H1 (cell line): ENCODE data around the gene ANKS1B. TPM values are rescaled to one million over a fixed set of nuclear protein-coding genes. Genes with fewer than 3 reads are reported as not detected.

ENCODE experiments used
- CTCF ChIA-PET: fragments of 300-600 bp; sonication (Branson Sonifier 250); formaldehyde crosslinking; loops from one replicate; lab custom pipeline; 2021; ENCODE audit not compliant: partially characterized antibody; lab: Charles Lee
- POLR2A ChIA-PET: fragments of 300-600 bp; sonication (Branson Sonifier 250); formaldehyde crosslinking; loops from one replicate; lab custom pipeline; 2021; ENCODE audit warnings: inconsistent platforms; ENCODE audit not compliant: partially characterized antibody; lab: Charles Lee
- DNase-seq, 2 experiments: peaks; one replicate each; pipeline versions ENCODE4 v3.0.0 to v3.0.0-alpha.2; 2010 to 2022; ENCODE audit warnings: low spot score in 2 of 2, low read depth in 1 of 2, mixed read lengths in 1 of 2
- FAIRE-seq: peaks from 2 replicates; lab custom pipeline; 2011; peaks lifted over from hg19 to GRCh38; lab: Jason Lieb, UNC
- H2AFZ ChIP-seq: 2 replicates; pipeline ENCODE4 v1.8.1; 2012; ENCODE audit warnings: low read length, inconsistent platforms
- H2AK5ac ChIP-seq: 2 replicates; pipeline ENCODE4 v1.6.1; 2013; ENCODE audit warnings: low read depth, low read length
- H2BK120ac ChIP-seq: replicated peaks from 2 replicates; pipeline ENCODE3; 2013; ENCODE audit warnings: low read depth, low read length, inconsistent platforms
- H2BK12ac ChIP-seq: 2 replicates; pipeline ENCODE4 v1.6.1; 2013; ENCODE audit warnings: low read depth, low read length
- H2BK15ac ChIP-seq: 2 replicates; pipeline ENCODE4 v1.6.1; 2013; ENCODE audit warnings: low read length
- H2BK20ac ChIP-seq: 2 replicates; pipeline ENCODE4 v1.6.1; 2013; ENCODE audit warnings: low read length
- H2BK5ac ChIP-seq: 2 replicates; pipeline ENCODE4 v1.6.1; 2013; ENCODE audit warnings: low read depth, low read length
- H3K14ac ChIP-seq: 2 replicates; pipeline ENCODE4 v1.6.1; 2013; ENCODE audit warnings: inconsistent platforms; ENCODE audit not compliant: insufficient read length
- H3K18ac ChIP-seq: 2 replicates; pipeline ENCODE4 v1.6.1; 2013; ENCODE audit warnings: low read length; ENCODE audit errors: extremely low read depth
- H3K23ac ChIP-seq: 2 replicates; pipeline ENCODE4 v1.6.1; 2013; ENCODE audit warnings: inconsistent platforms; ENCODE audit not compliant: insufficient read length
- H3K23me2 ChIP-seq: 2 replicates; pipeline ENCODE4 v1.6.1; 2013; ENCODE audit warnings: low read depth, low read length
- H3K27ac ChIP-seq: 2 replicates; pipeline ENCODE4 v1.6.1; 2011; ENCODE audit warnings: low read depth, low read length, inconsistent platforms
- H3K27me3 ChIP-seq, 4 experiments: replicated peaks in 1 of 4; 1 replicate in 1 of 4; 2 replicates in 3 of 4; pipeline versions ENCODE4 v1.6.1 to v1.8.1; 2011 to 2013; ENCODE audit warnings: low read length in 3 of 4, mild to moderate bottlenecking in 3 of 4, inconsistent platforms in 2 of 4, mixed read lengths in 2 of 4, moderate library complexity in 1 of 4; ENCODE audit not compliant: control insufficient read depth in 3 of 4, insufficient read depth in 3 of 4; ENCODE audit errors: extremely low read depth in 1 of 4
- H3K36me3 ChIP-seq, 4 experiments: 2 replicates each; pipeline versions ENCODE4 v1.6.1 to v1.8.1; 2011 to 2013; ENCODE audit warnings: mild to moderate bottlenecking in 4 of 4, low read length in 3 of 4, moderate library complexity in 2 of 4, control low read depth in 1 of 4, inconsistent platforms in 1 of 4; ENCODE audit not compliant: insufficient read depth in 4 of 4, control insufficient read depth in 2 of 4
- H3K4ac ChIP-seq: replicated peaks from 2 replicates; pipeline ENCODE3; 2013; ENCODE audit warnings: low read length, low read depth, mixed read lengths, inconsistent platforms; ENCODE audit not compliant: insufficient read length
- H3K4me1 ChIP-seq, 4 experiments: replicated peaks in 1 of 4; 1 replicate in 1 of 4; 2 replicates in 3 of 4; pipeline versions ENCODE4 v1.6.1 to v1.8.1; 2011 to 2013; ENCODE audit warnings: low read length in 3 of 4, inconsistent platforms in 2 of 4, mixed read lengths in 1 of 4; ENCODE audit not compliant: insufficient read depth in 4 of 4, control insufficient read depth in 3 of 4
- H3K4me2 ChIP-seq, 2 experiments: 2 replicates each; pipeline versions ENCODE4 v1.6.1 to v1.8.1; 2011 to 2013; ENCODE audit warnings: low read depth in 2 of 2, low read length in 2 of 2, control low read depth in 1 of 2, inconsistent platforms in 1 of 2, mild to moderate bottlenecking in 1 of 2; ENCODE audit not compliant: insufficient read depth in 1 of 2
- H3K4me3 ChIP-seq, 4 experiments: fragments of 200-600, 300-600 bp in 1 of 4; sonication (generic), shearing (Covaris generic), sonication (Bioruptor Twin) in 1 of 4; 2 replicates each; pipeline versions ENCODE4 v1.5.1 to v1.8.1; 2011 to 2016; ENCODE audit warnings: low read length in 4 of 4, low read depth in 3 of 4, control low read depth in 2 of 4, inconsistent platforms in 2 of 4, mild to moderate bottlenecking in 2 of 4, mixed read lengths in 1 of 4, moderate library complexity in 1 of 4; ENCODE audit not compliant: insufficient read depth in 2 of 4; ENCODE audit errors: extremely low read depth in 1 of 4
- H3K56ac ChIP-seq: replicated peaks from 2 replicates; pipeline ENCODE3; 2013; ENCODE audit warnings: low read depth, mild to moderate bottlenecking, mixed read lengths, low read length, inconsistent platforms; ENCODE audit not compliant: insufficient read length
- H3K79me1 ChIP-seq: 2 replicates; pipeline ENCODE4 v1.6.1; 2013; ENCODE audit warnings: low read depth, low read length, control low read depth
- H3K79me2 ChIP-seq, 2 experiments: 2 replicates each; pipeline versions ENCODE4 v1.6.1 to v1.8.1; 2012 to 2013; ENCODE audit warnings: low read length in 2 of 2, mild to moderate bottlenecking in 2 of 2, inconsistent platforms in 1 of 2; ENCODE audit not compliant: insufficient read depth in 2 of 2, control insufficient read depth in 1 of 2
- H3K9ac ChIP-seq, 4 experiments: replicated peaks in 1 of 4; 1 replicate in 1 of 4; 2 replicates in 3 of 4; pipeline versions ENCODE4 v1.6.1 to v1.8.1; 2011 to 2013; ENCODE audit warnings: low read depth in 3 of 4, low read length in 3 of 4, control low read depth in 2 of 4, mild to moderate bottlenecking in 2 of 4, moderate library complexity in 2 of 4, inconsistent platforms in 1 of 4; ENCODE audit errors: extremely low read depth in 1 of 4
- H3K9me3 ChIP-seq, 2 experiments: 2 replicates each; pipeline versions ENCODE4 v1.6.1 to v1.8.1; 2012 to 2013; ENCODE audit warnings: mild to moderate bottlenecking in 2 of 2, moderate library complexity in 2 of 2, control low read depth in 1 of 2, inconsistent platforms in 1 of 2, low read depth in 1 of 2, low read length in 1 of 2, mixed read lengths in 1 of 2; ENCODE audit not compliant: insufficient read depth in 2 of 2
- H4K20me1 ChIP-seq, 2 experiments: replicated peaks in 1 of 2; 2 replicates each; pipeline versions ENCODE3 to v1.8.1; 2011 to 2013; ENCODE audit warnings: inconsistent platforms in 2 of 2, low read length in 2 of 2, mild to moderate bottlenecking in 1 of 2; ENCODE audit not compliant: insufficient read depth in 2 of 2, control insufficient read depth in 1 of 2
- H4K5ac ChIP-seq: 2 replicates; pipeline ENCODE4 v1.6.1; 2013; ENCODE audit warnings: low read length, low read depth, mixed read lengths, inconsistent platforms; ENCODE audit not compliant: insufficient read length
- H4K8ac ChIP-seq: 2 replicates; pipeline ENCODE4 v1.8.0; 2013; ENCODE audit warnings: mild to moderate bottlenecking, moderate library complexity, low read length, inconsistent platforms; ENCODE audit not compliant: insufficient read depth; ENCODE audit errors: extremely low read depth
- H4K91ac ChIP-seq: replicated peaks from 2 replicates; pipeline ENCODE3; 2013; ENCODE audit warnings: low read length, mixed read lengths, inconsistent platforms; ENCODE audit not compliant: insufficient read length
- ASH2L ChIP-seq: fragments of 200-600, 300-600 bp; sonication (generic); IDR thresholded peaks from one replicate; pipeline ENCODE4 v1.7.1; 2017; ENCODE audit warnings: low read length
- BACH1 ChIP-seq: IDR thresholded peaks from 2 replicates; pipeline ENCODE4 v1.6.1; 2012; ENCODE audit warnings: low read length, improper control_type of control experiment
- CBX8 ChIP-seq: fragments of 300-800, 300-1000 bp; sonication (generic); IDR thresholded peaks from 2 replicates; pipeline ENCODE4 v1.7.1; 2016; ENCODE audit warnings: low read depth, low read length, borderline replicate concordance
- CHD2 ChIP-seq: IDR thresholded peaks from 2 replicates; pipeline ENCODE4 v1.6.1; 2012; ENCODE audit warnings: low read length, improper control_type of control experiment
- EGR1 ChIP-seq: IDR thresholded peaks from 2 replicates; pipeline ENCODE4 v1.6.1; 2011; ENCODE audit warnings: low read depth, low read length, borderline replicate concordance
- GABPA ChIP-seq: IDR thresholded peaks from 2 replicates; pipeline ENCODE4 v1.6.1; 2011; ENCODE audit warnings: mild to moderate bottlenecking, low read length, moderate library complexity, borderline replicate concordance; ENCODE audit not compliant: insufficient read depth
- HDAC6 ChIP-seq: IDR thresholded peaks from one replicate; pipeline ENCODE4 v1.7.1; 2012; ENCODE audit warnings: low read depth, mild to moderate bottlenecking, inconsistent platforms, low read length, moderate library complexity
- POLR2A ChIP-seq, 2 experiments: IDR thresholded peaks; 1 replicate in 1 of 2; 2 replicates in 1 of 2; pipeline ENCODE4 v1.6.1; 2011; ENCODE audit warnings: low read depth in 2 of 2, low read length in 2 of 2, mild to moderate bottlenecking in 2 of 2; ENCODE audit errors: control extremely low read depth in 1 of 2
- POLR2AphosphoS5 ChIP-seq: IDR thresholded peaks from 2 replicates; pipeline ENCODE4 v1.6.1; 2011; ENCODE audit warnings: low read depth, low read length
- RBBP5 ChIP-seq: IDR thresholded peaks from 2 replicates; pipeline ENCODE4 v1.7.1; 2012; ENCODE audit warnings: low read depth, mild to moderate bottlenecking, inconsistent platforms, low read length, moderate library complexity, borderline replicate concordance
- RXRA ChIP-seq: IDR thresholded peaks from 2 replicates; pipeline ENCODE4 v1.6.1; 2011; ENCODE audit warnings: low read depth, mild to moderate bottlenecking, low read length, moderate library complexity; ENCODE audit not compliant: insufficient read depth
- SUZ12 ChIP-seq: fragments of 200-600 bp; sonication (generic); IDR thresholded peaks from 2 replicates; pipeline ENCODE4 v1.6.1; 2012; ENCODE audit warnings: mild to moderate bottlenecking, inconsistent platforms, low read length, moderate library complexity, mixed read lengths
- TEAD4 ChIP-seq: IDR thresholded peaks from 2 replicates; pipeline ENCODE4 v1.6.1; 2012; ENCODE audit warnings: low read depth, low read length, inconsistent platforms, mixed read lengths
- polyA plus RNA-seq, 7 experiments: library from polyadenylated mRNA; depleted of rRNA in 3 of 7; stranded (reverse) in 5 of 7; unstranded in 2 of 7; fragments of >200 nt in 5 of 7; fragments of 200-250 nt in 2 of 7; gene quantifications; 1 replicate in 5 of 7; 2 replicates in 1 of 7; 4 replicates in 1 of 7; pipeline versions ENCODE4 v1.2.1 to v1.2.3, GENCODE V29; 2011 to 2013; ENCODE audit warnings: missing spikeins in 2 of 7, mixed read lengths in 2 of 7
- total RNA-seq: library from RNA; stranded (reverse); fragmentation: NEBNext Ultra II Directional; extraction: Animal tissue kit (Norgen Biotek cat#: 25700); gene quantifications from 2 replicates; pipeline ENCODE4 v1.2.1, GENCODE V29; 2021
- TF ChIP-seq, protein P1 (sequence below), 3 experiments: IDR thresholded peaks; 1 replicate in 2 of 3; 2 replicates in 1 of 3; pipeline versions ENCODE4 v1.5.1 to v1.6.1; 2011; ENCODE audit warnings: low read length in 3 of 3, mild to moderate bottlenecking in 3 of 3, inconsistent platforms in 2 of 3, low read depth in 1 of 3, moderate library complexity in 1 of 3; ENCODE audit not compliant: insufficient read depth in 1 of 3; ENCODE audit errors: control extremely low read depth in 1 of 3

Gene ANKS1B
- total and polyA plus RNA-seq, 2 of the 8 experiments (the other 6 are each of a cell fraction or from before 2014, with no cell fraction given) = 2.7 to 6.1 TPM

DNA sequence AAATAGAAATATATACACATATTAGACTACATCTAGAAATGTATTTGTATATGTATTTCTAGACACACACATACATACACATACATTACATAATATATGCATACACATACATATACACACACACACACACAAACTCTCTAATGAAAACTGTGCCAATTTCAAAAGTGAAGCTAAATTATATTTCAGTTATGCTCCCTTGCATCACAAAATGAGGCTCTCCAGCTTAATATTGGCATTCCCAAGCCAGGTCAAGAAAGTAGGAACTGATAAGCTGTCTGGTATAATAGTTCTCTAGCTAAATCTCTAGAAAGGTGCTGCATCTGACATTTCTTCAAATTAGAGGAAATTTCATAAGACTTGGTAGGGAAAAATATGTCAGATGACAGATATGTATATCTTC is 280.3 kb downstream of the ANKS1B start:
- no peak overlapping the region for H2BK12ac ChIP-seq
- H3K9ac ChIP-seq = no peak overlapping the region
- CTCF ChIA-PET = no interaction called here
- H3K23ac ChIP-seq = no peak overlapping the region
- H4K20me1 ChIP-seq = no peaks in the 10 kb centered on the region
- no peak overlapping the region for H2BK20ac ChIP-seq
- no peak for DNase-seq
- H4K8ac ChIP-seq = no peak overlapping the region
- no peak overlapping the region for H3K14ac ChIP-seq
- FAIRE-seq = no peak
- H3K4me2 ChIP-seq = no peak overlapping the region
- H2BK15ac ChIP-seq = no peak overlapping the region
- H3K27ac ChIP-seq = no peak overlapping the region
- no peaks in the 10 kb centered on the region for H3K79me2 ChIP-seq
- no peak overlapping the region for H3K18ac ChIP-seq
- H3K27me3 ChIP-seq = no peaks in the 10 kb centered on the region
- no peaks in the 10 kb centered on the region for H3K79me1 ChIP-seq
- H3K36me3 ChIP-seq = no peaks in the 10 kb centered on the region
- no peak overlapping the region for H2AFZ ChIP-seq
- no peak overlapping the region for H3K4ac ChIP-seq
- no peak overlapping the region for H2BK5ac ChIP-seq
- no peak overlapping the region for H2BK120ac ChIP-seq
- H3K4me1 ChIP-seq = no peaks in the 10 kb centered on the region
- H3K56ac ChIP-seq = no peak overlapping the region
- H2AK5ac ChIP-seq = no peak overlapping the region
- H3K23me2 ChIP-seq = no peaks in the 10 kb centered on the region
- no peak overlapping the region for H4K91ac ChIP-seq
- H3K4me3 ChIP-seq = no peak overlapping the region
- no peaks in the 10 kb centered on the region for H3K9me3 ChIP-seq
- no peak overlapping the region for H4K5ac ChIP-seq
- POLR2A ChIA-PET = no interaction called here
- no peak for TF ChIP-seq SUZ12
- TF ChIP-seq CBX8 = no peak
- no peak for TF ChIP-seq RXRA
- no peak for TF ChIP-seq CHD2
- TF ChIP-seq HDAC6 = no peak
- TF ChIP-seq GABPA = no peak
- TF ChIP-seq BACH1 = no peak
- no peak for TF ChIP-seq TEAD4
- no peak for TF ChIP-seq POLR2AphosphoS5
- no peak for TF ChIP-seq RBBP5
- TF ChIP-seq ASH2L = no peak
- no peak for TF ChIP-seq POLR2A (IDR thresholded peaks at IDR 0.05; ENCODE audit: control extremely low read depth in 1 of 2, low read depth in 2 of 2, low read length in 2 of 2)
- TF ChIP-seq, protein P1, sequence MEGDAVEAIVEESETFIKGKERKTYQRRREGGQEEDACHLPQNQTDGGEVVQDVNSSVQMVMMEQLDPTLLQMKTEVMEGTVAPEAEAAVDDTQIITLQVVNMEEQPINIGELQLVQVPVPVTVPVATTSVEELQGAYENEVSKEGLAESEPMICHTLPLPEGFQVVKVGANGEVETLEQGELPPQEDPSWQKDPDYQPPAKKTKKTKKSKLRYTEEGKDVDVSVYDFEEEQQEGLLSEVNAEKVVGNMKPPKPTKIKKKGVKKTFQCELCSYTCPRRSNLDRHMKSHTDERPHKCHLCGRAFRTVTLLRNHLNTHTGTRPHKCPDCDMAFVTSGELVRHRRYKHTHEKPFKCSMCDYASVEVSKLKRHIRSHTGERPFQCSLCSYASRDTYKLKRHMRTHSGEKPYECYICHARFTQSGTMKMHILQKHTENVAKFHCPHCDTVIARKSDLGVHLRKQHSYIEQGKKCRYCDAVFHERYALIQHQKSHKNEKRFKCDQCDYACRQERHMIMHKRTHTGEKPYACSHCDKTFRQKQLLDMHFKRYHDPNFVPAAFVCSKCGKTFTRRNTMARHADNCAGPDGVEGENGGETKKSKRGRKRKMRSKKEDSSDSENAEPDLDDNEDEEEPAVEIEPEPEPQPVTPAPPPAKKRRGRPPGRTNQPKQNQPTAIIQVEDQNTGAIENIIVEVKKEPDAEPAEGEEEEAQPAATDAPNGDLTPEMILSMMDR (IDR thresholded peaks at IDR 0.05; ENCODE audit: control extremely low read depth in 1 of 3, insufficient read depth in 1 of 3, low read depth in 1 of 3, low read length in 3 of 3) = no peak
- no peak for TF ChIP-seq EGR1
